Measurements from ENCODE around the gene SLC4A9. TPM values are rescaled to one million over a fixed set of nuclear protein-coding genes. Genes with fewer than 3 reads are reported as not detected.
"Not testable (repeated sequence)": the region's sequence is repeated elsewhere in the genome, so short reads cannot be mapped to it uniquely, and the experiment has no call there.

Gene SLC4A9
- total RNA-seq, 2 experiments from 2014 or later = 0.26 TPM; not detected in 1

- Mint-ChIP-seq H3K4me1 (ENCODE audit: low read depth) (peaks cover 44% of the 10 kb centered on the region), H3K9me3 (no peaks in the 10 kb centered on the region), H3K27ac (peak overlapping the region; percentile 8), H3K4me3 (no peak overlapping the region), H3K27me3 (no peaks in the 10 kb centered on the region), H3K36me3 (peaks cover 30% of the 10 kb centered on the region)
- ChIA-PET POLR2A (no interaction called here), CTCF (interaction anchor here (0.9 to 16.7 kb wide), 3 partner anchors 11 to 98 kb away, joined by 3 to 744 read pairs (median 14); partner anchors contain the start of gene PFDN1)
- intact Hi-C loops (cut with micrococcal nuclease) = no loop called here
- DNase-seq = no peak
These were observed 19.3 kb upstream of the SLC4A9 start for GRCh38 chr5:140340605-140341121.

GRCh38 chr5:140341591-140341990 lies 18.4 kb upstream of the SLC4A9 start:
- intact Hi-C loops (cut with micrococcal nuclease) = no loop called here
- ChIA-PET POLR2A (no interaction called here), CTCF (interaction anchor here (2.1 to 16.7 kb wide), 2 partner anchors 10 to 99 kb away, joined by 14 to 744 read pairs; no protein-coding TSS in a partner anchor)
- Mint-ChIP-seq H3K27me3 (no peaks in the 10 kb centered on the region), H3K4me3 (peak overlapping the region; percentile 67), H3K36me3 (peaks cover 22% of the 10 kb centered on the region), H3K9me3 (no peaks in the 10 kb centered on the region), H3K27ac (peak overlapping the region; percentile 90), H3K4me1 (ENCODE audit: low read depth) (peaks cover 44% of the 10 kb centered on the region)
- no peak for DNase-seq

- peak overlapping the region; percentile 90 for H3K27ac Mint-ChIP-seq
- no peaks in the 10 kb centered on the region for H3K9me3 Mint-ChIP-seq
- intact Hi-C loops (cut with micrococcal nuclease) = loop anchor here (2.0 kb wide), 1 partner anchor 39 kb away; the partner anchor contains the start of gene PFDN1
- DNase-seq = peak; percentile 70
- peak overlapping the region; percentile 67 for H3K4me3 Mint-ChIP-seq
- ChIA-PET POLR2A (no interaction called here), CTCF (interaction anchor here (0.7 to 16.7 kb wide), 4 partner anchors 9 to 100 kb away, joined by 3 to 744 read pairs (median 8); no protein-coding TSS in a partner anchor)
- H3K27me3 Mint-ChIP-seq = no peaks in the 10 kb centered on the region
- peaks cover 22% of the 10 kb centered on the region for H3K36me3 Mint-ChIP-seq
- H3K4me1 Mint-ChIP-seq (ENCODE audit: low read depth) = peaks cover 45% of the 10 kb centered on the region
These were observed 17.7 kb upstream of the SLC4A9 start for GRCh38 chr5:140342287-140342686.

- Mint-ChIP-seq H3K36me3 (peaks cover 22% of the 10 kb centered on the region), H3K4me3 (peak overlapping the region; percentile 67), H3K27me3 (no peaks in the 10 kb centered on the region), H3K4me1 (ENCODE audit: low read depth) (peaks cover 45% of the 10 kb centered on the region), H3K27ac (peak overlapping the region; percentile 90), H3K9me3 (no peaks in the 10 kb centered on the region)
- CTCF ChIA-PET = interaction anchor here (1.0 to 16.7 kb wide), 3 partner anchors 9 to 100 kb away, joined by 4 to 744 read pairs (median 11); no protein-coding TSS in a partner anchor
- POLR2A ChIA-PET = no interaction called here
- no peak for DNase-seq
- intact Hi-C loops (cut with micrococcal nuclease) = loop anchor here (2.0 kb wide), 1 partner anchor 40 kb away; the partner anchor contains the start of gene PFDN1
These were observed 17.1 kb upstream of the SLC4A9 start for GRCh38 chr5:140342896-140343295.

GRCh38 chr5:140343849-140344248 lies 16.1 kb upstream of the SLC4A9 start:
- intact Hi-C loops (cut with micrococcal nuclease) = loop anchor here (1.0 to 2.0 kb wide), 2 partner anchors 41 to 169 kb away; partner anchors contain the start of genes CYSTM1 and PFDN1
- Mint-ChIP-seq H3K36me3 (peaks cover 21% of the 10 kb centered on the region), H3K27ac (peak overlapping the region; percentile 90), H3K4me1 (ENCODE audit: low read depth) (peaks cover 45% of the 10 kb centered on the region), H3K4me3 (peak overlapping the region; percentile 70)
- ChIA-PET POLR2A (interaction anchor here (0.9 to 1.7 kb wide), 2 partner anchors 58 to 92 kb away, joined by 3 to 4 read pairs; partner anchors contain the start of gene ANKHD1), CTCF (interaction anchor here (1.9 to 16.7 kb wide), 5 partner anchors 8 to 101 kb away, joined by 11 to 744 read pairs (median 21); partner anchors contain the start of gene SLC4A9)
- H3K9me3 Mint-ChIP-seq, DNase-seq, H3K27me3 Mint-ChIP-seq: not testable (repeated sequence)

- H3K9me3 Mint-ChIP-seq = no peaks in the 10 kb centered on the region
- ChIA-PET CTCF (interaction anchor here (0.6 to 16.7 kb wide), 14 partner anchors 8 to 201 kb away, joined by 4 to 744 read pairs (median 6); partner anchors contain the start of genes PFDN1 and SLC4A9), POLR2A (interaction anchor here (0.9 to 1.7 kb wide), 3 partner anchors 42 to 93 kb away, joined by 3 to 4 read pairs (median 4); partner anchors contain the start of genes ANKHD1 and PFDN1)
- H3K27me3 Mint-ChIP-seq = no peaks in the 10 kb centered on the region
- H3K4me1 Mint-ChIP-seq (ENCODE audit: low read depth) = peaks cover 45% of the 10 kb centered on the region
- H3K4me3 Mint-ChIP-seq = peak overlapping the region; percentile 70
- DNase-seq = peak; percentile 55
- H3K36me3 Mint-ChIP-seq = peaks cover 21% of the 10 kb centered on the region
- intact Hi-C loops (cut with micrococcal nuclease) = loop anchor here (1.0 kb wide), 1 partner anchor 170 kb away; the partner anchor contains the start of gene CYSTM1
- H3K27ac Mint-ChIP-seq = peak overlapping the region; percentile 42
These were observed 15.1 kb upstream of the SLC4A9 start for GRCh38 chr5:140344683-140345423.

- peaks cover 19% of the 10 kb centered on the region for H3K36me3 Mint-ChIP-seq
- peaks cover 40% of the 10 kb centered on the region for H3K4me1 Mint-ChIP-seq (ENCODE audit: low read depth)
- H3K27me3 Mint-ChIP-seq = no peaks in the 10 kb centered on the region
- POLR2A ChIA-PET = interaction anchor here (0.9 to 1.1 kb wide), 4 partner anchors 43 to 380 kb away, joined by 3 to 4 read pairs (median 4); partner anchors contain the start of gene PFDN1
- CTCF ChIA-PET = interaction anchor here (0.6 to 16.7 kb wide), 26 partner anchors 9 to 365 kb away, joined by 3 to 744 read pairs (median 5); partner anchors contain the start of genes PFDN1, SLC4A9 and ZMAT2
- DNase-seq = peak; percentile 14
- H3K27ac Mint-ChIP-seq = no peak overlapping the region
- peak overlapping the region; percentile 70 for H3K4me3 Mint-ChIP-seq
- intact Hi-C loops (cut with micrococcal nuclease) = loop anchor here (2.0 kb wide), 1 partner anchor 95 kb away; no protein-coding TSS in a partner anchor
- no peaks in the 10 kb centered on the region for H3K9me3 Mint-ChIP-seq
These were observed 14.1 kb upstream of the SLC4A9 start for GRCh38 chr5:140345919-140346347.

- POLR2A ChIA-PET = interaction anchor here (0.9 to 1.1 kb wide), 3 partner anchors 219 to 379 kb away, joined by 3 to 4 read pairs (median 3); no protein-coding TSS in a partner anchor
- Mint-ChIP-seq H3K27ac (no peak within 1 kb of the TSS), H3K4me3 (peak within 1 kb of the TSS; percentile 70), H3K27me3 (peaks cover 1% of the 10 kb centered on the region), H3K9me3 (no peaks in the 10 kb centered on the region), H3K36me3 (peaks cover 15% of the 10 kb centered on the region), H3K4me1 (ENCODE audit: low read depth) (peaks cover 37% of the 10 kb centered on the region)
- CTCF ChIA-PET = interaction anchor here (0.6 to 16.7 kb wide), 26 partner anchors 9 to 365 kb away, joined by 3 to 744 read pairs (median 4); partner anchors contain the start of genes PFDN1, SLC4A9 and ZMAT2
- DNase-seq = peak; percentile 69
- intact Hi-C loops (cut with micrococcal nuclease) = loop anchor here (2.0 kb wide), 1 partner anchor 96 kb away; no protein-coding TSS in a partner anchor
These were observed 13.4 kb upstream of the SLC4A9 start, which contains the start of gene HBEGF for GRCh38 chr5:140346348-140347221. Gene HBEGF (minus strand): TSS chr5:140346603. CDS start chr5:140346328, 275 bp downstream.

GRCh38 chr5:140347360-140347759 lies 12.6 kb upstream of the SLC4A9 start:
- CTCF ChIA-PET = interaction anchor here (0.8 to 16.7 kb wide), 19 partner anchors 8 to 373 kb away, joined by 3 to 744 read pairs (median 5); partner anchors contain the start of genes PFDN1, SLC4A9 and ZMAT2
- intact Hi-C loops (cut with micrococcal nuclease) = loop anchor here (2.0 kb wide), 1 partner anchor 97 kb away; no protein-coding TSS in a partner anchor
- peak overlapping the region; percentile 27 for H3K4me3 Mint-ChIP-seq
- H3K36me3 Mint-ChIP-seq = peaks cover 10% of the 10 kb centered on the region
- H3K27ac Mint-ChIP-seq = no peak overlapping the region
- peaks cover 35% of the 10 kb centered on the region for H3K4me1 Mint-ChIP-seq (ENCODE audit: low read depth)
- no peak for DNase-seq
- no peaks in the 10 kb centered on the region for H3K9me3 Mint-ChIP-seq
- peaks cover 1% of the 10 kb centered on the region for H3K27me3 Mint-ChIP-seq
- POLR2A ChIA-PET = no interaction called here

GRCh38 chr5:140348104-140348503 lies 11.9 kb upstream of the SLC4A9 start:
- peaks cover 1% of the 10 kb centered on the region for H3K27me3 Mint-ChIP-seq
- H3K9me3 Mint-ChIP-seq = no peaks in the 10 kb centered on the region
- intact Hi-C loops (cut with micrococcal nuclease) = no loop called here
- peaks cover 6% of the 10 kb centered on the region for H3K36me3 Mint-ChIP-seq
- POLR2A ChIA-PET = no interaction called here
- CTCF ChIA-PET = interaction anchor here (0.7 to 16.7 kb wide), 5 partner anchors 15 to 372 kb away, joined by 3 to 744 read pairs (median 3); no protein-coding TSS in a partner anchor
- DNase-seq = no peak
- H3K4me1 Mint-ChIP-seq (ENCODE audit: low read depth) = peaks cover 27% of the 10 kb centered on the region
- H3K4me3 Mint-ChIP-seq = no peak overlapping the region
- H3K27ac Mint-ChIP-seq = no peak overlapping the region
